ENCODE data around the gene EML3. TPM values are rescaled to one million over a fixed set of nuclear protein-coding genes. Genes with fewer than 3 reads are reported as not detected.

EML3 gene
- total and polyA plus RNA-seq, 2 of the 13 experiments (the other 11 are each of a cell fraction or from before 2014, with no cell fraction given) = 10.6 to 12.3 TPM

DNA sequence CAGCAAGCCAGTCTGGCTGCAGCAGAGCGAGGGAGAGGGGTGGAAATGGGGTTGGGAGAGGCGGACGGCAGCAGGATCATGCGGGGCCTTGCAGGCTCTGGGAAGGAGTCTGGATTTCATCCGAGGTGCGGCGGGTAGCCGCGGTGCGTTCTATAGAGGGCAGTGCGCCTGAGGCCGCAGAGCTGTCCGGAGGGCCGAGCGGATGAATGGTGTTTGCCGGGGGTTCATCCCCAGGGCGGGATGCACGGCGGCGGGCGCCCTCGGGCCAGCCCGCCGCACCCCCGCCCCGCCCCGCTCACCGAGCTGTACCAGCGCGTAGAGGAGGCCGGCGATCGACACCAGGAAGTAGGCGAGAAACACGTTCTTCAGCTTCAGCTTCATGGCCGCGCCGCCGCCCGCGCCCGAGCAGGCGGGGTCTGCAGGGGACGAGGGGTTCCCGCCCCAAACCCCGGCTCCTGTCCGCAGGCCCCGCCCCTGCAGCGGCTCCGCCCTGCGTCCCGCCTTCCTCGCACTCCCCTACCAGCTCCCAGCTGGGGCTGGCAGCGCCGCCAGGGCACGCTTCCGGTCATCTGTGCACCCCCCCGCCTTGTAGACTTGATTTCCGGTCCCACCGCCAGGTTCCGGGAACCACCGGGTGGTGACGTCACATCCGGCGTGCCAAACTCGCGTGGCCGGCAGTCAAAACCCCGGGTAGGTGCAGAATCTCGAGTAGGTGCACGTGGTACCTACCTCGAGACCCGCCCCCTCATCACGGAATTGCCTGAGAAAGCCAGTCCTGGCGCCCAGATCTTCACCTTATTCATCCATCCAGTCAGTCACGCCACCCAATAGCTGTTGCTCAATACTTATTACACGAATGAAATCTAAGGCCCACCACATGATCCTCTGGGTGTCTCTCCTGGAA is 9.2 kb upstream of the EML3 start, which contains the start of gene B3GAT3 (continued):
- no peak for TF ChIP-seq CENPX (CRISPR knock-in tag; IDR thresholded peaks at IDR 0.05)
- no peak for TF ChIP-seq ZFP36 (IDR thresholded peaks at IDR 0.05; ENCODE audit: borderline replicate concordance, low read depth, low read length, partially characterized antibody)
- peak; percentile 83; the same call in 1 of the 2 replicates for TF ChIP-seq NFATC3 (CRISPR knock-in tag; IDR thresholded peaks at IDR 0.05)
- TF ChIP-seq GABPB1 (CRISPR knock-in tag; IDR thresholded peaks at IDR 0.05) = peak; percentile 99
- no peak for TF ChIP-seq XBP1 (CRISPR knock-in tag; IDR thresholded peaks at IDR 0.05)
- no peak for TF ChIP-seq SSRP1 (CRISPR knock-in tag; IDR thresholded peaks at IDR 0.05)
- no peak for TF ChIP-seq ZSCAN29 (CRISPR knock-in tag; conservative IDR thresholded peaks at IDR 0.05)
- TF ChIP-seq ZNF670 (CRISPR knock-in tag; IDR thresholded peaks at IDR 0.05; ENCODE audit: borderline replicate concordance) = no peak; the same call in none of the 2 replicates
- peak; percentile 83 for TF ChIP-seq ZNF792 (CRISPR knock-in tag; IDR thresholded peaks at IDR 0.05)
- peak; percentile 36; the same call in 1 of the 2 replicates for TF ChIP-seq BCL6 (CRISPR knock-in tag; IDR thresholded peaks at IDR 0.05)
- peak; percentile 92 for TF ChIP-seq SP4 (CRISPR knock-in tag; IDR thresholded peaks at IDR 0.05)
- peak; percentile 58; the same call in 1 of the 2 replicates for TF ChIP-seq NFYC (CRISPR knock-in tag; IDR thresholded peaks at IDR 0.05)
- TF ChIP-seq ZFP62 (CRISPR knock-in tag; IDR thresholded peaks at IDR 0.05) = no peak
- TF ChIP-seq, protein P1, sequence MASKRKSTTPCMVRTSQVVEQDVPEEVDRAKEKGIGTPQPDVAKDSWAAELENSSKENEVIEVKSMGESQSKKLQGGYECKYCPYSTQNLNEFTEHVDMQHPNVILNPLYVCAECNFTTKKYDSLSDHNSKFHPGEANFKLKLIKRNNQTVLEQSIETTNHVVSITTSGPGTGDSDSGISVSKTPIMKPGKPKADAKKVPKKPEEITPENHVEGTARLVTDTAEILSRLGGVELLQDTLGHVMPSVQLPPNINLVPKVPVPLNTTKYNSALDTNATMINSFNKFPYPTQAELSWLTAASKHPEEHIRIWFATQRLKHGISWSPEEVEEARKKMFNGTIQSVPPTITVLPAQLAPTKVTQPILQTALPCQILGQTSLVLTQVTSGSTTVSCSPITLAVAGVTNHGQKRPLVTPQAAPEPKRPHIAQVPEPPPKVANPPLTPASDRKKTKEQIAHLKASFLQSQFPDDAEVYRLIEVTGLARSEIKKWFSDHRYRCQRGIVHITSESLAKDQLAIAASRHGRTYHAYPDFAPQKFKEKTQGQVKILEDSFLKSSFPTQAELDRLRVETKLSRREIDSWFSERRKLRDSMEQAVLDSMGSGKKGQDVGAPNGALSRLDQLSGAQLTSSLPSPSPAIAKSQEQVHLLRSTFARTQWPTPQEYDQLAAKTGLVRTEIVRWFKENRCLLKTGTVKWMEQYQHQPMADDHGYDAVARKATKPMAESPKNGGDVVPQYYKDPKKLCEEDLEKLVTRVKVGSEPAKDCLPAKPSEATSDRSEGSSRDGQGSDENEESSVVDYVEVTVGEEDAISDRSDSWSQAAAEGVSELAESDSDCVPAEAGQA (IDR thresholded peaks at IDR 0.05; ENCODE audit: low read depth) = peak; percentile 84
- TF ChIP-seq, protein P1 (CRISPR knock-in tag; IDR thresholded peaks at IDR 0.05; ENCODE audit: borderline replicate concordance) = peak; percentile 90; the same call in 1 of the 2 replicates
- no peak for TF ChIP-seq ZNF333 (CRISPR knock-in tag; IDR thresholded peaks at IDR 0.05; ENCODE audit: borderline replicate concordance)
- TF ChIP-seq, protein P2, sequence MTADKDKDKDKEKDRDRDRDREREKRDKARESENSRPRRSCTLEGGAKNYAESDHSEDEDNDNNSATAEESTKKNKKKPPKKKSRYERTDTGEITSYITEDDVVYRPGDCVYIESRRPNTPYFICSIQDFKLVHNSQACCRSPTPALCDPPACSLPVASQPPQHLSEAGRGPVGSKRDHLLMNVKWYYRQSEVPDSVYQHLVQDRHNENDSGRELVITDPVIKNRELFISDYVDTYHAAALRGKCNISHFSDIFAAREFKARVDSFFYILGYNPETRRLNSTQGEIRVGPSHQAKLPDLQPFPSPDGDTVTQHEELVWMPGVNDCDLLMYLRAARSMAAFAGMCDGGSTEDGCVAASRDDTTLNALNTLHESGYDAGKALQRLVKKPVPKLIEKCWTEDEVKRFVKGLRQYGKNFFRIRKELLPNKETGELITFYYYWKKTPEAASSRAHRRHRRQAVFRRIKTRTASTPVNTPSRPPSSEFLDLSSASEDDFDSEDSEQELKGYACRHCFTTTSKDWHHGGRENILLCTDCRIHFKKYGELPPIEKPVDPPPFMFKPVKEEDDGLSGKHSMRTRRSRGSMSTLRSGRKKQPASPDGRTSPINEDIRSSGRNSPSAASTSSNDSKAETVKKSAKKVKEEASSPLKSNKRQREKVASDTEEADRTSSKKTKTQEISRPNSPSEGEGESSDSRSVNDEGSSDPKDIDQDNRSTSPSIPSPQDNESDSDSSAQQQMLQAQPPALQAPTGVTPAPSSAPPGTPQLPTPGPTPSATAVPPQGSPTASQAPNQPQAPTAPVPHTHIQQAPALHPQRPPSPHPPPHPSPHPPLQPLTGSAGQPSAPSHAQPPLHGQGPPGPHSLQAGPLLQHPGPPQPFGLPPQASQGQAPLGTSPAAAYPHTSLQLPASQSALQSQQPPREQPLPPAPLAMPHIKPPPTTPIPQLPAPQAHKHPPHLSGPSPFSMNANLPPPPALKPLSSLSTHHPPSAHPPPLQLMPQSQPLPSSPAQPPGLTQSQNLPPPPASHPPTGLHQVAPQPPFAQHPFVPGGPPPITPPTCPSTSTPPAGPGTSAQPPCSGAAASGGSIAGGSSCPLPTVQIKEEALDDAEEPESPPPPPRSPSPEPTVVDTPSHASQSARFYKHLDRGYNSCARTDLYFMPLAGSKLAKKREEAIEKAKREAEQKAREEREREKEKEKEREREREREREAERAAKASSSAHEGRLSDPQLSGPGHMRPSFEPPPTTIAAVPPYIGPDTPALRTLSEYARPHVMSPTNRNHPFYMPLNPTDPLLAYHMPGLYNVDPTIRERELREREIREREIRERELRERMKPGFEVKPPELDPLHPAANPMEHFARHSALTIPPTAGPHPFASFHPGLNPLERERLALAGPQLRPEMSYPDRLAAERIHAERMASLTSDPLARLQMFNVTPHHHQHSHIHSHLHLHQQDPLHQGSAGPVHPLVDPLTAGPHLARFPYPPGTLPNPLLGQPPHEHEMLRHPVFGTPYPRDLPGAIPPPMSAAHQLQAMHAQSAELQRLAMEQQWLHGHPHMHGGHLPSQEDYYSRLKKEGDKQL (CRISPR knock-in tag; IDR thresholded peaks at IDR 0.05; ENCODE audit: low read depth) = 0 out of 2 replicates have a peak, but pooled peaks have one; percentile 59
- TF ChIP-seq ZNF614 (CRISPR knock-in tag; IDR thresholded peaks at IDR 0.05; ENCODE audit: borderline replicate concordance) = peak; percentile 82; the same call in 1 of the 2 replicates
- TF ChIP-seq FOXM1 (CRISPR knock-in tag; IDR thresholded peaks at IDR 0.05) = no peak

All from HepG2 (cell line).